ENCODE results near the gene ITPKC. TPM values are rescaled to one million over a fixed set of nuclear protein-coding genes. Genes with fewer than 3 reads are reported as not detected.

The ITPKC gene
- total RNA-seq = 19.2 TPM

DNA sequence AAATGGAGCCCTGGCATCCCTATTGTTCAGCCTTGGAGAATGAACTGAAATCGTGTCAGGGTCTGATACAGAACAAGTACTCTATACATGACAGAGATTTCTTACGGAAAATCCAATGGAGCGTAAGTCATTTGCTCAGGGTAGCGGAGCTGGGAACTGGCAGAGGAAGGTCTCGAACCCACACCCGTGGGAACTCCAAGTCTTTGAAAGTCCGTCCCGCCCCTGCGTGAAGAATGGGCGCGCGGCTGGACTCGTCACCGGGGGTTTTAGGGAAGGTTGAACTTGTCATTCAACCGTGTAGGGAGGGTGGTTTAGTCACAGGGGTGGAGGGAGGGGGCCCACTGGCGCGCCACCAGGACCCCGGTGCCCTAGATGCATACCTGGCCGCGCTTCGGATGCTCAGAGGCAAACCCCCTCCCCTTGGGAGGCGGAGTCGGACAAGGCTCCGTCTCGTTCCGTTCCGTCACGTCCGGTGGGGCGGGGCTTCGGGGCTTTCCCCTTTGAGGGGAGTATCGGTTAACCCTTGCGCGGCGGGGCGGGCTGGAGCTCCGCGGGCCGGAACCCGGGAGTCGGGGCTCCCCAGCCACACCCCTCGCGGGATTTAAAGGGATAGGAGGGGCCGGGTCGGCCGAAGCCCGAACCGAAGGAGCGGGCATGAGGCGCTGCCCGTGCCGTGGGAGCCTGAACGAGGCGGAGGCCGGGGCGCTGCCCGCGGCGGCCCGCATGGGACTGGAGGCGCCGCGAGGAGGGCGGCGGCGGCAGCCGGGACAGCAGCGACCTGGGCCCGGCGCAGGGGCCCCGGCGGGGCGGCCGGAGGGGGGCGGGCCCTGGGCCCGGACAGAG lies at the start of gene ITPKC, which contains the start of gene COQ8B:
TSS of gene ITPKC (plus strand) at position 631 of the 843 bp plus-strand sequence. CDS start at position 655, 24 bp downstream.
TSS of gene COQ8B (minus strand) at position 405 of the 843 bp plus-strand sequence. CDS start 2,254 bp downstream, outside the sequence.

DNA sequence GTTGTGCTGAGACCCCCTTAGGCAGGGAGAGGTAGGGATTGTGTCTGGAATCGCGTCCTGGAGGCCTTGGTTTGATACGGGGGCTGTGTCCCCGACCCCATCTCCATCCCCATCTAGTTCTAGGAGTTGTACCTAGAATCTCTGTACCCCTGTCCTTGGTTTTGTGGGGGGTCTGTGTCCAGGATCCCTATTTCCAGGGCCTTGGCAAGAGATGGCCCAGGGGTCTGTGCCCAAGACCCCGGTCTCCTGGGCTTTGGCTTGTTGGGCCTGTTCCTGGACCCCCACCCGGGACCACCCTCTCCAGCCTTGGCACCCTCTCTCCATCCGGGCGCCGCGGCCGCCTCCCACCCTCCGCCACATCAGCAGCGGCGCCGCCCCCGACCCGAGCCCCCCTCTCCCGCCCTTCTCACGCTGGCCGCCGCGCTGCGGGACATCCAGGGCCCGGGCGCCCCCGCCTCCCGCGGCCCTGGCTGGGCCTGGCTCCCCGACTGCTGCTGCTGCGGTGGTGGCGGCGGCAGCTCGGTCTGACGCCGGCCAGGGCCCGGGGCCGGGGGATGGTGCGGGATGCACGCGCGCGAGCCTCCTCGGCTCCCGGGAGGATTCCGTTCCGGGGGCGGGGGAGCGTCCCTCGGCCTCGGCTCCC lies 26.7 kb upstream of the ITPKC start, which contains the start of gene NUMBL:
TSS of gene NUMBL (minus strand) at position 602 of the 643 bp plus-strand sequence. CDS start at position 434, 168 bp downstream.

DNA sequence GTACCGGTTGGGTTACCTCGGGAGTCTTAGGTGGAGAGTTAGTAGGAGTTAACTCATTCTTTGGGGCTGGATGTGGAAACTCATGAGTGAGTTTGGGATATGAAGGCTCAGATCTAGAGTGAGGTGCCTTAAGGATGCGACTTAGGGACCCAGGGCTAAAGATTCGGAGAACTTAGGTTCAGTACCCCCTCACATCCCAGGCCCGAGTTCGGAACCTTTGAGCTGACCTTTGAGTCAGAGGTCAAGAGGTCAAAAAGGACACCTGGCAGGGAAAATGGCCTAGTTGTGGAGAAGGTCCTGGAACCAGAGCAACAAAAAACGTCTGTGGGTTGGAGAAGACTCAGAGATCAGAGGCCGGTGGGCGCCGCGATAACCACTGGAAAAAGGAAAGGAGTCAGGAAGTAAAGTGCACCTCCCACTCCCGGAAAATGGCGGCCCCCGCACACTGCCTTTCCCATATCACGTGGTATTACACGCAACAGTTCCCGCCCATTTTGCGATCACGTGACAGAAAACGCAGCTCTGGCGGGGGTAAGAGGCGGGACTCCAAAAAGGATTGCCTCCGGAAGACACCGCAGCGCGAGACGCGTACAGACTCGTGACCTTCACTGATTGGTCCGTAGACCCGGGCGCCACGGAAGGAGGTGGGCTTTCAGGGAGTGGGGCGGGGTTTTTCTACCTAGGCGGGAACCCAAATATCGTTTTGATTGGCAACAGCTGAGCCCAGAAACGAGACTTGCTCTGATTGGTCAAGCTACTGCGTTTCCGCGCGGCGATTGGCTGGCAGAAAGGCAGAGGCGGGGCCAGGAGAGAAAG lies 33.4 kb downstream of the ITPKC start, which contains the start of gene ACTMAP:
TSS of gene ACTMAP (minus strand) at position 420 of the 816 bp plus-strand sequence. CDS start 674 bp downstream, outside the sequence.

DNA sequence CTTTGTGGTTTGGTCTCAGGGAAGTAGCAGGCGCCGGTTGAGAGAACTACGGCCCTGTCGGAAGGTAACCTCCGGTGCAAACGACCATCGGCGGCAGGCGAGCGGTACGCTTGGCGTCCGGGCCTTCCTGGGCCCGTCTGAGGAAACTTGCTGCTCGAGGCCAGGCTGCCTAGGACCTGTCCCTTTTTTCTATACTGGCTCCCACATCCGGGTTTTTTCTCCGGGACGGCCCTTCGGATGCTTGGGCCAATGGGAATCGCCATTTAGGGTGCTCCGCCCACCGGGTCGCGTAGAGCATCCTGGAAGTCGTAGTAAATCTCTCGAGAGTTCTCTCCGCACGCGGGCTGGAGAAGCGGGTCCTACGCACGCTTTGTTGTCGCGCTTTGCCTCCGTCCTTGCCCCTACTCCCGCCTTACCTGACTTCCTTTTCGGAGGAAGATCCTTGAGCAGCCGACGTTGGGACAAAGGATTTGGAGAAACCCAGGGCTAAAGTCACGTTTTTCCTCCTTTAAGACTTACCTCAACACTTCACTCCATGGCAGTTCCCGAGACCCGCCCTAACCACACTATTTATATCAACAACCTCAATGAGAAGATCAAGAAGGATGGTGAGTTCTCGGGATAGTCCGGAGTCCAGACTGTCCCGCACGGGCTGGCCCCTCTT lies 34.1 kb downstream of the ITPKC start, which contains the start of gene SNRPA:
TSS of gene SNRPA (plus strand) at position 330 of the 664 bp plus-strand sequence. CDS start at position 536, 206 bp downstream.

DNA sequence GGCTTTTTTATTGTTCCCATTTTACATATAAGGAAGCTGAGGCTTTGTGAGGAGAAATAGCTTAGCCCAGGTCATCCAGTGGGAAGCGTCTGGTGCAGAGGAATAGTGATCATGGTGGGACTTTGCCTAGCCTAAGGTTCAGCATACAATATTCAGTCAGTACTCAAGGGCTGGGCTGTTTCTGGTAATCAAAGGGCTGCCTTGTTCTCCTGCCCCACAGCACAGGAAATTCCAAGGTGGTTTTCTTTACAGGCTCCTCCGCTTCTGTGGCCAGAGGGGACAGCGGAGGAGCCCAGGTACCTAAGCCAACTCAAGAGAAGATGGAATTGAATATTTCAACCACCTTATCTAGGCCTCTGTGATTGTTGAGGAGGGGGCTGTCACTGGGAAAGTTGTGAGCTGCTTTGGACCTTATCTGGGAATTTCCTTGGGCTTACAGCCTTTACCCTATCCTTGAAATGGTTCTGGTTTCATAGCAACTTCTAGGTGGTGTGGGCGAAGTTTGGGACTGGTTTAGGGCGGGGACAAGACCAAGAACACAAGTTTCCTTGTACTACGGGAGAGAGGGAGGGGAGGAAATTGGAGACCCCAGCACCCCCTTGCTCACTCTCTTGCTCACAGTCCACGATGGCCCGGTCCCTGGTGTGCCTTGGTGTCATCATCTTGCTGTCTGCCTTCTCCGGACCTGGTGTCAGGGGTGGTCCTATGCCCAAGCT lies 58.2 kb downstream of the ITPKC start, which contains the start of gene MIA:
TSS of gene MIA (plus strand) at position 606 of the 716 bp plus-strand sequence. CDS start at position 628, 22 bp downstream.

DNA sequence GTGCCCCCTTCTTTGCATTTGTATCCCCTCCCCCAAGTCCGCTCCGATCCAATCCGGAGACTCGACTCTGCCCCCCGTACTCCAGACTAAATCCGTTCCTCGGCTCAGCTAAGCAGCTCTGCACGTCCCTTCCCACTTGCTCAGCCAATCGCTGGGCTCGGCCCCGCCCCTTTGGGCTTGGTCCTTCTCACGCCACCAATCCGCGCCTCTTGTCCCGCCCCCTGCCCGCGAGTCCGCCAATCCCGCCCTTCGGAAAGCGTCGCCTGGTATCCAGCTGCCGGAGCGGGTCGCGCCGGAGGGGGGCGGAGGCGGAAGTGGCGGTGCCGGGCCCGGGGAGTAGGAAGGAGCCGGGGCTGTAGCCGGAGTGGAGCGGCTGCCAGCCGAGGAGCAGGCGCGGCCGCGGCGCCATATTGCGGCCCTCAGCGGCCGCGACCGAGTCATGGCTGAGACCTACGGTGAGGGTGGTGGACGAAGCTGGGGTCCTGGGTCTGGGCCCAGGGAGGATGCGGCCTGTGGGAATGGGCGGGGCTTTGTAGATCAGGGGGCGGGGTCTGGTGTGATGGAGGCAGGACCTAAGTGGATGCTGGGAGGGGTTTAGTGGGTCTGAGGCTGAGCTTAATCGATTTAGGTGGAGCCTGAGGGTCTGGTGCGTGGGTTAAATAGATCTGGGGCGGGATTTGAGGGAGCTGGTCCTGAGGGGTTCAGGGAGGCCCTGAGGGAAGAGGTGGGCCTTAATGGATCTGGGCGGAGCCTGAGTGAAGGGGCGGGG lies 61.2 kb downstream of the ITPKC start, which contains the start of gene RAB4B:
TSS of gene RAB4B (plus strand) at position 311 of the 769 bp plus-strand sequence. CDS start at position 440, 129 bp downstream.

Other genes with a start within 250 kb of the ITPKC start
- gene SHKBP1, start 140.2 kb upstream of the ITPKC start, total RNA-seq = 11.7 TPM
- gene LTBP4, start 115.7 kb upstream of the ITPKC start, total RNA-seq = 220 TPM
- 85.6 TPM for gene NUMBL, start 26.5 kb upstream of the ITPKC start, total RNA-seq
- 37.9 TPM for gene COQ8B, start 226 bp upstream of the ITPKC start, total RNA-seq
- 2.6 TPM for gene ACTMAP, start 33.4 kb downstream of the ITPKC start, total RNA-seq
- 25.6 TPM for gene SNRPA, start 34.1 kb downstream of the ITPKC start, total RNA-seq
- 3.4 TPM for gene MIA, start 58.4 kb downstream of the ITPKC start, total RNA-seq
- 14.8 TPM for gene RAB4B, start 61.1 kb downstream of the ITPKC start, total RNA-seq
- 53.7 TPM for gene EGLN2, start 82.1 kb downstream of the ITPKC start, total RNA-seq
- not detected for gene CYP2A6, start 133.3 kb downstream of the ITPKC start, total RNA-seq
- not detected for gene CYP2A7, start 165.1 kb downstream of the ITPKC start, total RNA-seq

Data from camera-type eye (tissue), 1 donor.